Measurements from ENCODE around the gene ZNF689.
"Not testable (repeated sequence)": the region's sequence is repeated elsewhere in the genome, so short reads cannot be mapped to it uniquely, and the experiment has no call there.

The ZNF689 gene

GRCh38 chr16:30636599-30636998, 26.4 kb upstream of the ZNF689 start:
- no peak for DNase-seq (ENCODE audit: low spot score)

GRCh38 chr16:30633526-30633925, 23.3 kb upstream of the ZNF689 start:
- DNase-seq (ENCODE audit: low spot score) = no peak

GRCh38 chr16:30632454-30632853, 22.3 kb upstream of the ZNF689 start:
- DNase-seq (ENCODE audit: low spot score) = not testable (repeated sequence)

- DNase-seq (ENCODE audit: low spot score) = peak; percentile 89
Measured at GRCh38 chr16:30628628-30629540, 18.7 kb upstream of the ZNF689 start.

GRCh38 chr16:30626236-30626635, 16.0 kb upstream of the ZNF689 start:
- no peak for DNase-seq (ENCODE audit: low spot score)

- DNase-seq (ENCODE audit: low spot score) = no peak
Measured at GRCh38 chr16:30623536-30624283, 13.5 kb upstream of the ZNF689 start.

- no peak for DNase-seq (ENCODE audit: low spot score)
Measured at GRCh38 chr16:30622455-30623032, 12.4 kb upstream of the ZNF689 start.

GRCh38 chr16:30621765-30622164, 11.6 kb upstream of the ZNF689 start:
- no peak for DNase-seq (ENCODE audit: low spot score)

GRCh38 chr16:30620169-30620568, 10.0 kb upstream of the ZNF689 start:
- no peak for DNase-seq (ENCODE audit: low spot score)

- DNase-seq (ENCODE audit: low spot score) = no peak
Measured at GRCh38 chr16:30619638-30620037, 9.4 kb upstream of the ZNF689 start.

GRCh38 chr16:30619202-30619601, 9.0 kb upstream of the ZNF689 start:
- no peak for DNase-seq (ENCODE audit: low spot score)

- peak; percentile 54 for DNase-seq (ENCODE audit: low spot score)
Measured at GRCh38 chr16:30615358-30616091, 5.3 kb upstream of the ZNF689 start.

- no peak for DNase-seq (ENCODE audit: low spot score)
Measured at GRCh38 chr16:30609002-30609925, 925 bp downstream of the ZNF689 start.

GRCh38 chr16:30606004-30606403, 4.2 kb downstream of the ZNF689 start:
- DNase-seq (ENCODE audit: low spot score) = no peak

GRCh38 chr16:30605158-30605557, 5.0 kb downstream of the ZNF689 start:
- no peak for DNase-seq (ENCODE audit: low spot score)

GRCh38 chr16:30604316-30604947, 5.8 kb downstream of the ZNF689 start:
- DNase-seq (ENCODE audit: low spot score) = no peak

GRCh38 chr16:30603945-30604315, 6.3 kb downstream of the ZNF689 start:
- no peak for DNase-seq (ENCODE audit: low spot score)

- no peak for DNase-seq (ENCODE audit: low spot score)
Measured at GRCh38 chr16:30602616-30603277, 7.4 kb downstream of the ZNF689 start.

- no peak for DNase-seq (ENCODE audit: low spot score)
Measured at GRCh38 chr16:30601966-30602365, 8.2 kb downstream of the ZNF689 start.

GRCh38 chr16:30600929-30601328, 9.3 kb downstream of the ZNF689 start:
- no peak for DNase-seq (ENCODE audit: low spot score)

Measured in hematopoietic multipotent progenitor cell treated with erythropoietin and hydrocortisone succinate and interleukin-3 and kit ligand, for 17 days (in vitro differentiated cells).